Thoracic aorta (tissue), 2 donors: ENCODE measurements around the gene C11orf97. TPM values are rescaled to one million over a fixed set of nuclear protein-coding genes. Genes with fewer than 3 reads are reported as not detected.

ENCODE experiments used
- ATAC-seq: fragments of 150-250 bp; one replicate; pipeline ENCODE4 v1.8.0; 2017; ENCODE audit warnings: low read depth; ENCODE audit not compliant: insufficient number of reproducible peaks, low FRiP score
- DNase-seq: peaks from one replicate; pipeline ENCODE4 v3.0.0-alpha.2; 2020; ENCODE audit warnings: low spot score
- H3K27ac ChIP-seq, 2 donors: fragments of 200-600 bp; sonication (generic); 1 replicate in 1 of 2; 2 replicates in 1 of 2; pipeline ENCODE4 v1.5.1; 2016; ENCODE audit warnings: mild to moderate bottlenecking in 2 of 2, moderate library complexity in 2 of 2
- H3K27me3 ChIP-seq: fragments of 200-600 bp; sonication (generic); replicated peaks from 2 replicates; pipeline ENCODE4 v1.6.0; 2016; ENCODE audit warnings: mild to moderate bottlenecking; ENCODE audit not compliant: insufficient read depth
- H3K36me3 ChIP-seq: fragments of 200-600 bp; sonication (generic); one replicate; pipeline ENCODE4 v1.5.1; 2016
- H3K4me1 ChIP-seq, 2 donors: fragments of 200-600 bp; sonication (generic); 1 replicate in 1 of 2; 2 replicates in 1 of 2; pipeline versions ENCODE4 v1.5.1 to v1.6.0; 2016; ENCODE audit warnings: low read depth in 2 of 2, mild to moderate bottlenecking in 1 of 2; ENCODE audit not compliant: control insufficient read depth in 1 of 2
- H3K4me3 ChIP-seq: fragments of 200-600 bp; sonication (generic); 2 replicates; pipeline ENCODE4 v1.5.1; 2016; ENCODE audit warnings: mild to moderate bottlenecking
- H3K9me3 ChIP-seq: fragments of 200-600 bp; sonication (generic); 2 replicates; pipeline ENCODE4 v1.5.1; 2016
- CTCF ChIP-seq: fragments of 200-600 bp; sonication (generic); IDR thresholded peaks from one replicate; pipeline ENCODE4 v1.5.1; 2019; ENCODE audit warnings: antibody characterized with exemption
- total RNA-seq, 2 donors: library from RNA; depleted of rRNA; stranded (reverse); fragments of >200 nt; gene quantifications; one replicate each; pipeline versions ENCODE4 v1.1.0 to v1.2.3, GENCODE V29; 2016

The C11orf97 gene
- total RNA-seq = not detected

DNA sequence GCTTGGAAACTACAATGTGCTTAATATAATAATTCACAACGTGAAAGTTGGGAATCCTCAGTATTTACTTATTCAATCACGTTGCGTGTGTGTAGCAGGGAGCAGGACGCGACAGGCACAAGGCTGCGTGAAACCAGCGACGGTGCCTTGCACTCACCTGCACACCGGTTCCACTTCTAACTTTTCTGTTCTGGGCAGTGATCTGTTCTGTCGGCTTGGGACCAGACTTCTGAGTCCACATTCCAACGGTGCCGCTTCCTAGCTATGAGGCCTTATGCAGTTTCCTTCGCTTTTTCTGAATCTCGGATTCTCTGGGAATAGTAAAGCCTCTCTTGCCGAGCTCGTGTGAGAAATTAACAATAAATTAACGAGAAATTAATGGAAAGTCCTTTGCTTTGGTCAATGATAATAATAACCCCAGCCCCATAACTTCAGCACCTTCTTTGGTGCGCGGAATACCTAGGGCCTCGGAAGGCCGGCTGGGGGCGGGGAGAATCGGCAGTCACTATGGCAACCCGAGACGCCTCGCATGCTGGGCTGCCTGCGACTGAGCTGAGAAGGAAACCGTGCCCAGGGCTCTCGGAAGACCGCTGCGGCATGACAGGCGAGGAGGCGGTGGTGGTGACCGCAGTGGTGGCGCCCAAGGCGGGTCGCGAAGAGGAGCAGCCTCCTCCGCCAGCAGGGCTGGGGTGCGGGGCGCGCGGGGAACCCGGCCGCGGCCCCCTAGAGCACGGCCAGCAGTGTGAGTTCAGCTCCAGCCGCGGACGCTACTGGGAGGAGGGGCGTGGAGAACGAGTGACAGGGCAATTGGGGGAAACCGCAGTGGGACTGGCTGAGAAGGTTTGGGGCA lies at the start of gene C11orf97:
Gene C11orf97 (plus strand): TSS at position 530 of the 850 bp plus-strand sequence. CDS start 68 bp downstream, at position 598.
- H3K27ac ChIP-seq = no peak within 1 kb of the TSS
- DNase-seq = no peak
- TF ChIP-seq CTCF = no peak

GRCh38 chr11:94469416-94469815 lies 42.8 kb upstream of the C11orf97 start:
- no peak for DNase-seq
- Histone ChIP-seq H3K4me1 (no peaks in the 10 kb centered on the region), H3K27ac (no peak overlapping the region), H3K36me3 (peaks cover 25% of the 10 kb centered on the region), H3K27me3 (no peaks in the 10 kb centered on the region), H3K9me3 (no peaks in the 10 kb centered on the region), H3K4me3 (no peak overlapping the region)
- no peak for TF ChIP-seq CTCF
- ATAC-seq = no peak

More for the DNA sequence above, at the start of gene C11orf97:
- no peaks in the 10 kb centered on the region for H3K27me3 ChIP-seq
- ATAC-seq = no peak
- H3K36me3 ChIP-seq = no peaks in the 10 kb centered on the region
- H3K9me3 ChIP-seq = no peaks in the 10 kb centered on the region
- peak within 1 kb of the TSS; percentile 77 for H3K4me3 ChIP-seq
- H3K4me1 ChIP-seq = no peaks in the 10 kb centered on the region

- Histone ChIP-seq H3K36me3 (peaks cover 11% of the 10 kb centered on the region), H3K27ac (no peak overlapping the region), H3K27me3 (no peaks in the 10 kb centered on the region), H3K4me3 (no peak overlapping the region), H3K9me3 (no peaks in the 10 kb centered on the region), H3K4me1 (no peaks in the 10 kb centered on the region)
- DNase-seq (no peak), ATAC-seq (no peak)
- no peak for TF ChIP-seq CTCF
Measured at GRCh38 chr11:94472916-94473799, 39.1 kb upstream of the C11orf97 start.

- no peak for TF ChIP-seq CTCF
- ATAC-seq (no peak), DNase-seq (no peak)
- Histone ChIP-seq H3K27ac (no peak overlapping the region), H3K4me3 (no peak overlapping the region), H3K27me3 (no peaks in the 10 kb centered on the region), H3K36me3 (peaks cover 3% of the 10 kb centered on the region), H3K4me1 (no peaks in the 10 kb centered on the region), H3K9me3 (no peaks in the 10 kb centered on the region)
Measured at GRCh38 chr11:94477624-94478023, 34.6 kb upstream of the C11orf97 start.

- Histone ChIP-seq H3K4me1 (no peaks in the 10 kb centered on the region), H3K4me3 (no peak overlapping the region), H3K27ac (no peak overlapping the region), H3K27me3 (no peaks in the 10 kb centered on the region), H3K9me3 (no peaks in the 10 kb centered on the region), H3K36me3 (peaks cover 3% of the 10 kb centered on the region)
- ATAC-seq (no peak), DNase-seq (no peak)
- no peak for TF ChIP-seq CTCF
Measured at GRCh38 chr11:94481342-94481741, 30.9 kb upstream of the C11orf97 start.
